Stomach (tissue), 4 donors: ENCODE results near the gene ZDHHC9.

Experiments
- CTCF ChIP-seq, 7 experiments: fragments of 450-650 bp in 4 of 7; fragments of 200-600 bp in 3 of 7; sonication (generic) in 3 of 7; IDR thresholded peaks; one replicate each; pipeline ENCODE4 v1.5.1; 2016 to 2019; ENCODE audit warnings: antibody characterized with exemption in 7 of 7, control low read depth in 2 of 7, mild to moderate bottlenecking in 1 of 7
- POLR2A ChIP-seq, 4 donors: fragments of 450-650 bp; IDR thresholded peaks; one replicate each; pipeline ENCODE4 v1.6.1; 2016; ENCODE audit warnings: antibody characterized with exemption in 4 of 4, control low read depth in 2 of 4, mild to moderate bottlenecking in 1 of 4, moderate library complexity in 1 of 4
- POLR2AphosphoS5 ChIP-seq, 3 donors: sonication (generic); formaldehyde crosslinking; IDR thresholded peaks; one replicate each; pipeline ENCODE4 v1.6.1; 2016; ENCODE audit warnings: antibody characterized with exemption in 3 of 3

- TF ChIP-seq POLR2A (IDR thresholded peaks at IDR 0.05) (no peak), POLR2AphosphoS5 (IDR thresholded peaks at IDR 0.05) (no peak), CTCF (IDR thresholded peaks at IDR 0.05) (no peak)
These were observed 29.9 kb downstream of the ZDHHC9 start for GRCh38 chrX:129813662-129814368.
